Astrocyte of the spinal cord (primary cell): ENCODE results near the gene PRDX5.

ENCODE experiments used
- DNase-seq: peaks from one replicate; pipeline ENCODE4 v3.0.0; 2011; ENCODE audit warnings: low read depth, low spot score
- H3K4me3 ChIP-seq: 2 replicates; pipeline ENCODE4 v1.5.1; 2011; ENCODE audit warnings: low read depth, mild to moderate bottlenecking, low read length, moderate library complexity
- CTCF ChIP-seq: IDR thresholded peaks from 2 replicates; pipeline ENCODE4 v1.5.1; 2012; ENCODE audit warnings: low read depth, mild to moderate bottlenecking, low read length, inconsistent platforms
- in situ Hi-C: cut with HindIII; loops from 2 replicates; pipeline ENCODE4 v1.10.0; 2017; ENCODE audit warnings: low sequenced_read_pairs

The PRDX5 gene

GRCh38 chr11:64360448-64360921 is 42.6 kb downstream of the PRDX5 start:
- TF ChIP-seq CTCF, result no peak
- DNase-seq, result no peak
- in situ Hi-C loops, result no loop called here
- H3K4me3 ChIP-seq, result no peak overlapping the region

GRCh38 chr11:64361659-64362058 is 43.7 kb downstream of the PRDX5 start:
- in situ Hi-C loops, result no loop called here
- no peak overlapping the region for H3K4me3 ChIP-seq
- DNase-seq, result no peak
- TF ChIP-seq CTCF, result no peak

- no peak overlapping the region for H3K4me3 ChIP-seq
- DNase-seq, result no peak
- in situ Hi-C loops, result no loop called here
- no peak for TF ChIP-seq CTCF
Observed at GRCh38 chr11:64362339-64362738, 44.4 kb downstream of the PRDX5 start.

GRCh38 chr11:64364435-64364834 is 46.5 kb downstream of the PRDX5 start:
- DNase-seq, result no peak
- H3K4me3 ChIP-seq, result no peak overlapping the region
- in situ Hi-C loops, result no loop called here
- TF ChIP-seq CTCF, result no peak

- no peak for DNase-seq
- in situ Hi-C loops, result no loop called here
- no peak for TF ChIP-seq CTCF
- no peak overlapping the region for H3K4me3 ChIP-seq
Observed at GRCh38 chr11:64364911-64365310, 47.0 kb downstream of the PRDX5 start.

- TF ChIP-seq CTCF, result no peak
- DNase-seq, result no peak
- H3K4me3 ChIP-seq, result no peak overlapping the region
- in situ Hi-C loops, result no loop called here
Observed at GRCh38 chr11:64366751-64367150, 48.8 kb downstream of the PRDX5 start.
